Activated CD4-positive, alpha-beta T cell treated with anti-CD3 and anti-CD28 coated beads, Interleukin-2, amount 10 ng/mL, durations not matched to agents 7 days and 5 days (primary cell): ENCODE results near the gene ASTN1. TPM values are rescaled to one million over a fixed set of nuclear protein-coding genes. Genes with fewer than 3 reads are reported as not detected.

Source experiments
- CTCF ChIA-PET: fragments of 350-600 bp; sonication (Branson Sonifier 250); formaldehyde crosslinking; loops from one replicate; lab custom pipeline; 2021; ENCODE audit warnings: antibody characterized with exemption; lab: Charles Lee
- POLR2A ChIA-PET: fragments of 350-600 bp; sonication (Branson Sonifier 250); formaldehyde crosslinking; loops from one replicate; lab custom pipeline; 2021; ENCODE audit warnings: antibody characterized with exemption; lab: Charles Lee
- DNase-seq: peaks from one replicate; pipeline ENCODE4 v3.0.0-alpha.2; 2020
- H3K27ac Mint-ChIP-seq: one replicate; pipeline ENCODE4 v1.8.0; 2021; ENCODE audit warnings: mild to moderate bottlenecking, moderate library complexity, mixed read lengths
- H3K27me3 Mint-ChIP-seq: one replicate; pipeline ENCODE4 v1.8.0; 2021; ENCODE audit warnings: mixed read lengths
- H3K36me3 Mint-ChIP-seq: one replicate; pipeline ENCODE4 v1.8.0; 2021; ENCODE audit warnings: low read depth, mixed read lengths
- H3K4me1 Mint-ChIP-seq: one replicate; pipeline ENCODE4 v1.8.0; 2021; ENCODE audit warnings: mixed read lengths
- H3K4me3 Mint-ChIP-seq: one replicate; pipeline ENCODE4 v1.8.0; 2021; ENCODE audit warnings: mild to moderate bottlenecking, moderate library complexity, mixed read lengths
- H3K9me3 Mint-ChIP-seq: one replicate; pipeline ENCODE4 v1.8.0; 2021; ENCODE audit warnings: mixed read lengths
- total RNA-seq, 2 experiments: library from RNA; stranded (reverse); gene quantifications; one replicate each; pipeline ENCODE4 v1.2.3, GENCODE V29; 2021

Gene ASTN1
- total RNA-seq, 2 experiments from 2014 or later: not detected

GRCh38 chr1:176878750-176879536, 285.6 kb downstream of the ASTN1 start:
- Mint-ChIP-seq H3K36me3 (no peaks in the 10 kb centered on the region), H3K27ac (no peak overlapping the region), H3K4me1 (no peaks in the 10 kb centered on the region), H3K27me3 (no peaks in the 10 kb centered on the region), H3K9me3 (no peaks in the 10 kb centered on the region), H3K4me3 (no peak overlapping the region)
- ChIA-PET CTCF (interaction anchor here (1.1 kb wide), 1 partner anchor 319 kb away, joined by 3 read pairs; no protein-coding TSS in a partner anchor), POLR2A (no interaction called here)
- DNase-seq: no peak

DNA sequence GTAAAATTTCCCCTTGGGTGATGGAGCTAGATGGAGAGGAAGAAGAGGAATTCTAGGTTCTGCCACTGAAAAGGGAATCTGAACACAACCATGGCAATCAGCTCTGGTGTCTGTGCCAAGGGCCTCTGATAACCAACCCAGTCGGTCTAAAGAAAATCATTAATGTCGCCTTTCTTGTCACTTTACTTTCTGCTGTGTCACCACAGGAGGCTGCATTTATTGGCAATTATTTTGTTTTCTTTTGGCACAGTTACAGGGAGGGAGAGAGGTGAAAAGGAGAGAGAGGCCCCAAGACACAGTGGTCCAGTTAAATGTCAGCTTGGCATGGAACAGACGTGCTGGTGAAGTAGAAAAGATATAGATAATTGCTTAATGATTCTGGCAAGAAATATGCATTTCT, 287.0 kb downstream of the ASTN1 start:
- POLR2A ChIA-PET: no interaction called here
- DNase-seq: no peak
- no peaks in the 10 kb centered on the region for H3K9me3 Mint-ChIP-seq
- no peaks in the 10 kb centered on the region for H3K27me3 Mint-ChIP-seq
- H3K27ac Mint-ChIP-seq: no peak overlapping the region
- H3K4me1 Mint-ChIP-seq: no peaks in the 10 kb centered on the region
- no peak overlapping the region for H3K4me3 Mint-ChIP-seq
- H3K36me3 Mint-ChIP-seq: no peaks in the 10 kb centered on the region
- CTCF ChIA-PET: no interaction called here

DNA sequence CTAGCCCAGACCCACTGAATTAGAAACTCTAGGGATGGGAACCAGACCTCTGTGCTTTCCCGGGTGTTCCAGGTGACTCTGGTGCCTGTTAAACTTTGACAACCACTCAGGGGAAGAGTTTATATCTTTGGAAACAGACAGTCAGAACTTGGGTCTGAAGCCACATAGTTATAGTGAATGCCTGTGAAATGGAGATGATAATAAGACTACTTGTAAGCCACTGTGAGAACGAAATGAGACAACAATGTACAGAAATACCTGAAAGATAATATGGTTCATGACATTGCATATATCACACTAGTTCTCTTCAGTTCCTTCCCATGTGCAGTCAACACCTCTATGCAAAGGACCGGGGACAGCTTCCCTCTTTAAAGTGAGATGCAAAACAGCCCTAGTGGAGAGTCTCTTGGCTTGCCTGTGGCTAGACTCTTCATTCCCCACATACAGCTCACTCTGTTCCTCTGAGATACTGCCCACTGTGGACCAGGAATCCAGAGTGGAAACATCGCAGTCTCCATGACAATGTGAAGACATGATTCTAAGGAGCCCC, 287.5 kb downstream of the ASTN1 start:
- H3K4me3 Mint-ChIP-seq: no peak overlapping the region
- H3K4me1 Mint-ChIP-seq: no peaks in the 10 kb centered on the region
- H3K27me3 Mint-ChIP-seq: no peaks in the 10 kb centered on the region
- DNase-seq: no peak
- POLR2A ChIA-PET: no interaction called here
- no peaks in the 10 kb centered on the region for H3K36me3 Mint-ChIP-seq
- CTCF ChIA-PET: no interaction called here
- H3K9me3 Mint-ChIP-seq: no peaks in the 10 kb centered on the region
- H3K27ac Mint-ChIP-seq: no peak overlapping the region

GRCh38 chr1:176869577-176869976, 294.9 kb downstream of the ASTN1 start:
- Mint-ChIP-seq H3K4me3 (no peak overlapping the region), H3K27me3 (no peaks in the 10 kb centered on the region), H3K27ac (no peak overlapping the region), H3K36me3 (no peaks in the 10 kb centered on the region), H3K4me1 (no peaks in the 10 kb centered on the region), H3K9me3 (no peaks in the 10 kb centered on the region)
- DNase-seq: no peak
- ChIA-PET CTCF (no interaction called here), POLR2A (no interaction called here)

DNA sequence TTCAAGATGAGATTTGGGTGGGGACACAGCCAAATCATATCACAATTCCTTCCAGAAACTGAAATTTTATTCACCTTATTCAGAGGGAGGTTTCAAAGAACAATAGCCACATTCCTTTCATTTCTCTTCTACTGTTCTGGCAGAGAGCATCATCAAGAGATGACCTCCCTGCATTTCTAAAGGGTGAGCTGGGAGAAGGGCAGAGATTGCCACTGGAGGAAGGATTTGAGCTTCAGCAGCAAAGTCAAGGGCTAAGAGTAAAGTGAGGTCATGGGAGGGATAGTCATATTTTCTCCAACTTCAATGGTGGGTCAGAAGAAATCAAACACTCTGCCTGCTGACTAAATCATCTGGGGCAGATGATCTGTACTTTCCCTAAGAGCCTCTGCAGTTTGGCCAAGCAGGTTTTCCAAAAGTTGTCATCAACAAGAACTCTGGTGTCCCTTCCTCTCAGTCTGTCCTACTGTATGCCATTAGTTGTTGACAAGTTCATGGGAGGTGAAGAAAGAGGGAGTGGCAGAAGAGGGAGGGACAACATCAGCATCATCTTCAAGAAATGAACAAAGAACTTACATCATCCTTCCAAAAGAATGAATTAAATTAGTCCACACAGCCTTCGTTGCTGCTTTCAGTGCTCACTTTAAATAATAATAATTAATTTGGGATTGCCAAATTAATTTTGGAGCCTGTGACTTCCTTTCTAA, 298.3 kb downstream of the ASTN1 start:
- no peak overlapping the region for H3K27ac Mint-ChIP-seq
- CTCF ChIA-PET: no interaction called here
- no peaks in the 10 kb centered on the region for H3K4me1 Mint-ChIP-seq
- H3K36me3 Mint-ChIP-seq: no peaks in the 10 kb centered on the region
- H3K27me3 Mint-ChIP-seq: no peaks in the 10 kb centered on the region
- POLR2A ChIA-PET: no interaction called here
- no peak for DNase-seq
- H3K9me3 Mint-ChIP-seq: no peaks in the 10 kb centered on the region
- no peak overlapping the region for H3K4me3 Mint-ChIP-seq

GRCh38 chr1:176864211-176864610, 300.3 kb downstream of the ASTN1 start:
- no peaks in the 10 kb centered on the region for H3K4me1 Mint-ChIP-seq
- no peaks in the 10 kb centered on the region for H3K27me3 Mint-ChIP-seq
- no peaks in the 10 kb centered on the region for H3K36me3 Mint-ChIP-seq
- POLR2A ChIA-PET: no interaction called here
- H3K9me3 Mint-ChIP-seq: no peaks in the 10 kb centered on the region
- no peak overlapping the region for H3K27ac Mint-ChIP-seq
- H3K4me3 Mint-ChIP-seq: no peak overlapping the region
- CTCF ChIA-PET: no interaction called here
- no peak for DNase-seq

GRCh38 chr1:176863613-176864012, 300.9 kb downstream of the ASTN1 start:
- POLR2A ChIA-PET: no interaction called here
- Mint-ChIP-seq H3K27ac (no peak overlapping the region), H3K27me3 (no peaks in the 10 kb centered on the region), H3K9me3 (no peaks in the 10 kb centered on the region), H3K36me3 (no peaks in the 10 kb centered on the region), H3K4me1 (no peaks in the 10 kb centered on the region), H3K4me3 (no peak overlapping the region)
- no peak for DNase-seq
- CTCF ChIA-PET: no interaction called here

GRCh38 chr1:176858433-176858916, 306.0 kb downstream of the ASTN1 start:
- H3K36me3 Mint-ChIP-seq: no peaks in the 10 kb centered on the region
- DNase-seq: no peak
- H3K27me3 Mint-ChIP-seq: no peaks in the 10 kb centered on the region
- no peaks in the 10 kb centered on the region for H3K4me1 Mint-ChIP-seq
- H3K27ac Mint-ChIP-seq: no peak overlapping the region
- H3K9me3 Mint-ChIP-seq: no peaks in the 10 kb centered on the region
- no peak overlapping the region for H3K4me3 Mint-ChIP-seq
- CTCF ChIA-PET: no interaction called here
- POLR2A ChIA-PET: no interaction called here

DNA sequence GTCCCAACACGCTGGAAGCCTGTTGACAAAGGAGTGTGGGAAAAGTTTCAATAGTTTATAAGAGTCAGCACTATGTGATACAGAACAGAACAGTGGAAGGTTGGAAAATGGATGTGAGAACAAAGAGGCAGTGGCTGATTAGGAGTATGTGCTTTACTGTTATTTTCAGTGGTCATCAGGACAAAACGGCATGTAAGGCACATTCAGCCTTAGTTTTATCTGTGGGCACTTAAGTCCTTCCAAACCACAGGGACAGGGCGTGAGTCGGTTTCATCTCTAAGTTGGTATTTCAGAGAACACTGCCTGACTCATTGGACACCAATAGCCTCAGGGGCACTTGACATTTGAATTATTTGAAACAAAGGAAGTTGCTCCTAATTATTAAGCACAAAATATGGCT, 306.9 kb downstream of the ASTN1 start:
- CTCF ChIA-PET: no interaction called here

GRCh38 chr1:176854758-176855745, 309.5 kb downstream of the ASTN1 start:
- no peak for DNase-seq
- Mint-ChIP-seq H3K4me1 (no peaks in the 10 kb centered on the region), H3K27me3 (no peaks in the 10 kb centered on the region), H3K36me3 (no peaks in the 10 kb centered on the region), H3K9me3 (no peaks in the 10 kb centered on the region), H3K4me3 (no peak overlapping the region), H3K27ac (no peak overlapping the region)
- CTCF ChIA-PET: no interaction called here
- POLR2A ChIA-PET: no interaction called here

More for the DNA sequence above, 306.9 kb downstream of the ASTN1 start:
- POLR2A ChIA-PET: no interaction called here
- no peaks in the 10 kb centered on the region for H3K27me3 Mint-ChIP-seq
- no peaks in the 10 kb centered on the region for H3K4me1 Mint-ChIP-seq
- DNase-seq: no peak
- no peak overlapping the region for H3K4me3 Mint-ChIP-seq
- H3K27ac Mint-ChIP-seq: no peak overlapping the region
- H3K36me3 Mint-ChIP-seq: no peaks in the 10 kb centered on the region
- no peaks in the 10 kb centered on the region for H3K9me3 Mint-ChIP-seq

DNA sequence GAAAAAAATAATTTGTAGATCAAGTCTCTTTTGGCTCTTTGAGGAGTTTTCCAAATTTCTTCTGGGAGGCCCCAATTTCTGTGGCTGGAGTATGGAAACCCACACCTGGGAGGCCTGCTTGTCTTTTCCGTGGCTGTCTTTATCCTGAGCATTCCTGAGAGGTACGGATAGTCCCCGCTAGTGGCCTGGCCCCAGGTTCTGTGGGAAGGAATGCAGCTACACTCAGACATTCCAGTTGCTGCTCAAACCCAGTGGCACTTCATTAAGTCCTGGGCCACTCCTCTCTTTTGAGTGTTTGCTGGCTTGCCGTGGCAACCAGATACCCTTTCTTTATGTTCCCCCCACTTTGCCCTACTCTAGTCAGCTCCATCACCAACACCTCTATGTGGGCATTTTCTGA, 310.4 kb downstream of the ASTN1 start:
- POLR2A ChIA-PET: no interaction called here
- no peaks in the 10 kb centered on the region for H3K9me3 Mint-ChIP-seq
- no peak overlapping the region for H3K4me3 Mint-ChIP-seq
- H3K27me3 Mint-ChIP-seq: no peaks in the 10 kb centered on the region
- DNase-seq: no peak
- no peak overlapping the region for H3K27ac Mint-ChIP-seq
- H3K36me3 Mint-ChIP-seq: no peaks in the 10 kb centered on the region
- CTCF ChIA-PET: no interaction called here
- H3K4me1 Mint-ChIP-seq: no peaks in the 10 kb centered on the region

- Mint-ChIP-seq H3K9me3 (no peaks in the 10 kb centered on the region), H3K36me3 (no peaks in the 10 kb centered on the region), H3K27ac (no peak overlapping the region), H3K4me3 (no peak overlapping the region), H3K4me1 (no peaks in the 10 kb centered on the region), H3K27me3 (no peaks in the 10 kb centered on the region)
- ChIA-PET CTCF (no interaction called here), POLR2A (no interaction called here)
- DNase-seq: no peak
These were observed 311.0 kb downstream of the ASTN1 start for GRCh38 chr1:176853503-176853902.
